GM18861 (cell line): ENCODE measurements around the gene VAT1L.

Experiments used
- ATAC-seq: cut with Tn5 transposase; IDR thresholded peaks from one replicate; pipeline ENCODE4 v1.9.1; 2021; ENCODE audit not compliant: unreplicated experiment

VAT1L gene

DNA sequence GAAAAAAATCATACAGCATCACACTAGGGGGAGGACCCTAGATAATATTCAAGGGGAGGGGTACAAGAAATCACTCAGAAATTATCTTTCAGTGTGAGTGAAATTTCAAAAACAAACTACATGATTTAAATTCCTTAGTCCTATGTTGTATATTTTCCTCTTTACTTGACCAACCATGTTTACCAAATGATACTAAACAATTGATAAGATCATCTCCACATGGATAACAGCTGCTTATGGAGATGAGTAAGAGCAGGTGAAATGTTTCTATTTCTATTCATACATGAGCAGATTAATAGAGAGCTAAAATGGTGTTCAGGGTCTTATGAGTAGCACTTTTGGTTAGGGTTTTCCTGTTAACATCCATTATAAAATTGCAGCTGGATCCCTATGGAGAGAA is 7.3 kb upstream of the VAT1L start:
- ATAC-seq, result no peak

DNA sequence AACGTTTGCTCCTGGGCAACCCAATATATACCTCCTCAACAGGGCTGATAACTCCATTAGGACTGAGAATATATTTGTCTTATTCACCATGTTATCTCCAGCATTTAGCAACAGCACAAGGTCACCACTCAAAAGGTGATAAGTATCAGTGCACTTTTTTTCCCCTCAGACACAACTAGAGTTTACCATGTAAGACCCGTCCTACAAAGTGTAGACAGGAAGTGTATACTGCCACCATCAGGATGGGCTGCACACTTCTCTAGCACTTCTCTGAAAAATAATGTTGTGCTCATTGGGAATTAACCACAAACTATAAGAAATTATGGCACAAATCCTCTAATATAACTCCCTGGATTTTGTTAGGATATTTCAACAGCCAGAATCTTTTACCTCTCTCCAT is 5.7 kb upstream of the VAT1L start:
- ATAC-seq, result no peak

DNA sequence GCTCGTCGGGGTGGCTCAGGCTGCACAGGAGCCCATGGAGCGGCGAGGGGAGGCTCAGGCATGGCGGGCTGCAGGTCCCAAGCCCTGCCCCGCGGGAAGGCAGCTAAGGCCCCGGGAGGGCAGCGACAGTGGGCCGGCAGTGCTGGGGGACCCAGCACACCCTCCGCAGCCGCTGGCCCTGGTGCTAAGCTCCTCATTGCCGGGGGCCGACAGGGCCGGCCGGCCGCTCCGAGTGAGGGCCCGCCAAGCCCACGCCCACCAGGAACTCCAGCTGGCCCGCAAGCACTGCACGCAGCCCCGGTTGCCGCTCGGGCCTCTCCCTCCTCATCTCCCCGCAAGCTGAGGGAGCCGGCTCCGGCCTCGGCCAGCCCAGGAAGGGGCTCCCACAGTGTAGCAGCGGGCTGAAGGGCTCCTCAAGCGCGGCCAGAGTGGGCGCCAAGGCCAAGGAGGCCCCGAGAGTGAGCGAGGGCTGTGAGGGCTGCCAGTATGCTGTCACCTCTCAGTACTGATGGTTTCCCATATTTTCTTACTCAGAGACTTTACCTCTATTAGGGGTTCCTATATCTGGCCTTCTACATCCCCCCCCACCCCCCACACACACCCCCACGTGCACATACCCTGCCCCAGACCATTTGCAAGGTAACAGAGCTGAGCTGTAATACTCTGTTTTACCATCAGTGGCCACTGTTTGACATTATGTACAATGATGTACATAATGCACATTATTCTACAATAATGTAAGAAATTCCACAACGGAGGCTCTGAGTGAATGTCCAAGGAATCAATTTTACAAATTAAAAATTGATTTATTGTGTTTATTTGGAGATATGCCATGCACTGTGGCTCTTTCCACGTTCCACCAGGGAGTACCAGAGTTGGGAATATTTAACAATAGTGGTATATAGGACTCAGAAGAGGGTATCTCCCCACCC is 3.7 kb upstream of the VAT1L start:
- ATAC-seq, result no peak

DNA sequence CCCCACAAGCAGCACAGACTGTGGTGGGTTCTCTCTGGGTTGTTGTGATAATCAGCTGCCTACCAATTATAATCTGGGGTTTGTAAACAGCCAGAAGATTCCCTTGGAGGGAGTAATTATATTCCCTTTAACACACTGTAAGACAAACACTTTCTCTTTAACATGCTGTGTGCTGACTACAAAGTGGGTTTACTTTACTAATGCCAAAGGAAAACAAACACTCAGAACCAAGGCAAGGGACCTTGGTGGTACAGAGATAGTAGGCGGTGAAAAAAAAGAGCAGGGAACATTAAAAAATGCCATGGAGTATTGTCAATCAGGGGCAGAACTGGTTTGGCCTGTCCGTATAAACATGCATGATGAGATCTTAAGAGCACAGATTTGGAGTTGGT is 3.0 kb upstream of the VAT1L start:
- no peak for ATAC-seq

DNA sequence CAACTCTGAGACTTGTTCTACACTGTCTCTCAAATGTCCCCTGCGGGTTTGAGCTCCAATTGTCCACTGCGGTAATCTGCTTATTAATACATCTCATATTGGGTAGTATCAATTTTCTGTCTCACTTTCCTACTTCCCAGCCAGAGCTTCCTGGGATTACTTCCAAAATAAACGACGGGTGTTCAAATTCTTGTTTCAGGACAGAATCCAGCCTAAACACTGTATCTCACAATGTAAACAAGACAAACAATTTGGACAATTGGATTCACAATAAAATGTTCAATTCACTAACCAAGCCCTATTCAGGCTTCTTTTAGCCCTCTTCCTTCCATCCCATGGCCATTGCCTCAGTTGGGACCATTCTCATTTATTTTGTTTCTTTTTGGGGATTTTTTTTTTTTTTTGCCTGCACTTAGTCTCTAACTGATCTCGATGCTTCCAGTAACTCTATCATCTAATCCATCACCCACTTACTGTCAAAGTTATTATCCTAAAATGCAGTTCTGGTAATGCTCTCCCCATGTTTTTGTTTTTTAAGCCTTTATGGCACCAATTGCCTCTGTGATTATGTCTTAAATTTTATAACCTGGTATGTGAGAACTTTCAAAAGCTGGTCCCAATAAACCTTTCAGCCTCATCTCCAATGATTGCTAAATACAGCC is 2.0 kb upstream of the VAT1L start:
- ATAC-seq, result no peak

DNA sequence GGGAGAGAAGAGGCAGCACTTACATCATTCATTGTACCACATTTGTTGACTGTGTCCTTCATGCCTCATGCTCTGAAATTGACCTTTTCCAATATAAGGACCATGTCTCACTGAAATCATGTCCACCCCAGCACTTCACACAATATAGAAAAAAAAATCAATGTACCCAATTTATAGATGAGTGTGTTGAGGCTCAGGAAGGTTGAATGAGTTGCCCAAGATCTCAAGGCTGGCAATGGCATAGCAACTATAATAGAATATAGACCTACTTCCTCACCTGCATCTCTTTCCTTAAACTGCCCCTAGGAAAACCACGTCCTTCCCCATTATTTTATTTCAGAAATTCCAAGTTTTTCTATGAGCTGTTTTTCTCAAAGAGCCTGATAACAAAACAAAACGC is 912 bp upstream of the VAT1L start:
- ATAC-seq, result no peak

DNA sequence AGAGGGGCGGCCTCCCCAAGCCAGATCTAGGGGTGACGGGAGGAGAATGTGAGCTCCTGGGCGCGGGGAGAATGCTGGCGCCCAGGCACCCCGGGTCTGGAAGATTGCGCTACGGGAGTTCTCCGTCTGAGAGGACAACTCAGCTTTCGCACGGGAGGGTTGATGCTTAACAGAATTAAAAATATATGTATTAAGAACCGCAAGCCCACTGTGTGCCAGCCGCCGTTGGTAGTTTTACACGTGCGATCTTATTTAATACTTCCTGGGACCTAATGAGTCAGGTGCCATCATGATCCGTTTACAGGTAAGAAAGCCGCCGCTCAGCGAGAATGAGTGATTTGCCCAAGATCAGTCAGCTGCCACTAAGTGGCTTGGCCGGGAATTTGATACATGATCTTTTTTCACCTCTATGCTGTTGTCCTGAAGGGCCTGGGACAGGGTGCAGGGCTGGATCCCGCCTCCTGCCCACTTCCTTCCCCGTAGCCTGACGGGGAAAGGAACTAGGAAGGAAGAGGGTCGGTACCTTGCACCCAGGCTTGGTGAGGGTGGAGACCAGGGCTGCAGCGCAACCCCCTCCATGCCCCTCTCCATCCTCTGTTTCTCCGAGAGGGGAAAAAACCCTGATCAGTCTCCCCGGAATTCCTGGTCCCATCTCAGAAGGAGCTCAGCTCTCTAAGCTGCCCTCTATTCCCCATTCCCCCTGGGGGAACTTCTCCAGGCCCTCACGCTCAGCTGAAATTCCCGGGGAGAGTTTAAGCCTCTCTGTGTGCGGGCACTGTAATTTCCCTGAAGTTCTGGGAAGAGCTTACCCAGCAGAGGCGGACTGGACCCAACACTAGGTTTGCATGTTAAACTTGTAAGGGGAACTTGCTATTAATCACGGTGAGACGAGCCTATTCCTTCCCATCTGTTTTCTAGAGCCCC is 983 bp downstream of the VAT1L start:
- ATAC-seq, result no peak

DNA sequence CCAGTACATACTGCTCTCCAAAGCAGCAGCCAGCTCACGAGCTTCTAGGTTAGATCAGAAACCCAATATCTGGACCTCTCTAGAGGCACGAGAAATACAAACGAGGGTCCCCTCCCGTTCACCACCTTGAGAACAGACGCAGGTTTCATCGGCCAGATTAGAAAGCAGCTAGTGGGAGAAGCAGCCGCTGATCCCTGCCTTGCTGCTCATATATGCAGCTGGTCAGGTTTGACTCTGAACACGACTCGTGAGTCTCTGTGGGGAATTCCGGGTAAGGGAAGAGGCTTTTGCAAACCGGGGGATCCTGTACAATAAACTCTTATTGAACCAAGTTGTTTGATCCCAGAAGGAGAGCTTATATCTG is 1.6 kb downstream of the VAT1L start:
- ATAC-seq, result no peak

DNA sequence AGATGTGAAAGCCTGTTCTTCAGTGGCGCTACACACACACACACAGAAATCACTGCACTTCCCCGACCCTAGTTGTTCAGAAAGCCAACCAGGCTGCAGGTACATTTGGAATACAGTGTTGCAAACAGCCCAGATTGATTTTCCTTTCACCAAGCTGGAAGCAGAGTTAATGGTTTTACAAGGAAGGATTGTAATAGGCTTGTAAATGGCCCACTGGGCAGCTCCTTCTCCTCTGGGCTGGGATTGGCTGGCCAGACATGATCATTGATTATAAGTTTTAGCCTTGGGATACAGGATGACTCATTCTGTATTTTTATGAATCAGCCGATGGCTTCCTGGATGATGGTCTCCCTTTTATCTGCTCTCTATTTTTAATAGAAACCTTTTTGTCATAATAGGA is 2.5 kb downstream of the VAT1L start:
- no peak for ATAC-seq

DNA sequence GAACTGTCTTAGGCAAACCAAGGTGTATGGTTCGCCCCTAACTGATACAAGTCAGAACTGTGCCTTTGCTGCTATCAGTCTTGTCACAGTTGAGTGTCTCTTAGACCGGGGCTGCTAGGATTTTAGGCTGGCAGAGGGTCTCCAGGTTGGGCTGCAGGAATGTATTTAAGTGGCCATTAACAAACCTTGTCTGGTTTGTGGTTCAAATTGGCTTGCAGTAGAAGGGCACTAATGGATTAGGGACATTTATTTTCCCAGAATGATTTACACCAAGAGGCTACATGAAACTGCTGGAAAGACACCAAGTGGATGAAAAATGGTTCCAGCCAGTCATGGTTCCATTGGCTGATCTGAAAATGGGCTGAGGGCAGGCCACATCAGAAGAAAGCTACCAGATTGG is 5.1 kb downstream of the VAT1L start:
- no peak for ATAC-seq

DNA sequence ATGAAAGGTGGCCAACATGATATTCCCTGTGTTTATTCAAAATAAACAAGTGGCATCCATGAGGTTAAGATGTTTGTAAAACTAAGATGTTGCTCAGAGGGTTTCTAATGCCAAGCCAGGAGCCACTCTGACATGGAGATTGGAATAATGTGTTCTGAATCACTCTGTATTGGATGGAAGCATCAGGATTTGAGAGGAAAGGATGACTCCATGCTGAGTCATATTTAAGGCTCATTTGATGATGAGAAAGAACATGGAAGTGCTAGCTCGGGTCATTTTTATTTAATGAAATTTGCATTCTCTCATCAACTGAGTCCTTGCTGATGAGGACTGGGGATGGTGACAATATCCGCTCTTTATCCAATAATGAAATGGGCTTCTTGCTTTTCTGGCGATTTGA is 6.2 kb downstream of the VAT1L start:
- no peak for ATAC-seq

DNA sequence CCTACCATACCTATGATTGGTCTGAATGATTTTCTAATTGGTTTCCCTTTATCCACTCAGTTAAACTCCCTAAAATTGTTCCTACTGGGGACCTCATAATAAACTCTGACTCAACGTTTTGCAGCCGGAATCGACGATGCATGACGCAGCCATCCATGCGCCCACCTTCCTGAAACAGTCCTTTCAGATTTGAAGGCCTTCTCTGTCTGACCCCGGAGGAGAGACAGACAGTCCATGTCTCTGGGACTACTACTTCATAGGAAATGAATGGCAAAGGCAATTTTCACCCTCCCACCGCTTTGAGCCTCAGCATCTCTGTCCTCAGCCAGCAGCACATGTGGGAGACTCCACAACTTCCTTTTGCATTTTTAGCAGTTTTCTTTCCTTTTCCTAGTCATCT is 13.5 kb downstream of the VAT1L start:
- no peak for ATAC-seq

DNA sequence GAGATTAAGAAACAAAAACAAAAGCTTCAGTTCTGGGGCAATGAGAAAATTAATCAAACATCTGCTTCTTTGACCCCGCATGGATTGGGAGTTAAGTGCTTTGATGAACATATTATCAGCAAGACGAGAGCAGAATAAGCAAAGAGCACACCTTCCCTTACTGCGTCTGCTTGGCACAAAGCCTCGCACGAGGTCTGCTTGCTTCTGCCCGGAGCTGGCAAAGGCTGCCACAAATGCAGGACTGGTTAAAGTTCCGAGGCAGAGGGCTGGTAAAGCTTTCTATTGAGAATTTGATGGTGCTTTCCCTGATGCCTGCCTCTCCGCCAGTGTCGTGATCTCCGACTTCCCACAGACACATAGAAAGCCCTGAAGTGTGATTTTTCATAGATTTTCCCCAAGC is 17.0 kb downstream of the VAT1L start:
- ATAC-seq, result no peak

DNA sequence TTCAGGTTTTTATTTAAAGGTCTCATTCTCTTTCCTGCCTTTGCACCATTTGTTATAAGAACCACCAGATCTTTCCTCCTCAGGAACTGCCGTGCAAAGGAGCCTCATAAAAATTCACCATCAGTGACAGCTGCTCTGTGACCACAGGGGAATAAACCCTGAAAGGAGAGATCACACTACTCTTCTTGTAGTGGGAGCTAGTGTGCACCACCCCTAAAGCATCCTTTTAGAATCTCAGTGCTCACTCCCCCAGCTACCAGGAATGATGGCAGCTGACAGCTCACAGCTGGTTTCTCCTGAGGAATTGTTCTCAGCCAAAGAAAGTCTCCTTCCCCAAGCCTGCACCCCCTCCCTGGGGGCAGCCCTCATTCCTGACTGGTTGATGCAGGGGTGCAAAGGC is 18.7 kb downstream of the VAT1L start:
- ATAC-seq, result no peak

DNA sequence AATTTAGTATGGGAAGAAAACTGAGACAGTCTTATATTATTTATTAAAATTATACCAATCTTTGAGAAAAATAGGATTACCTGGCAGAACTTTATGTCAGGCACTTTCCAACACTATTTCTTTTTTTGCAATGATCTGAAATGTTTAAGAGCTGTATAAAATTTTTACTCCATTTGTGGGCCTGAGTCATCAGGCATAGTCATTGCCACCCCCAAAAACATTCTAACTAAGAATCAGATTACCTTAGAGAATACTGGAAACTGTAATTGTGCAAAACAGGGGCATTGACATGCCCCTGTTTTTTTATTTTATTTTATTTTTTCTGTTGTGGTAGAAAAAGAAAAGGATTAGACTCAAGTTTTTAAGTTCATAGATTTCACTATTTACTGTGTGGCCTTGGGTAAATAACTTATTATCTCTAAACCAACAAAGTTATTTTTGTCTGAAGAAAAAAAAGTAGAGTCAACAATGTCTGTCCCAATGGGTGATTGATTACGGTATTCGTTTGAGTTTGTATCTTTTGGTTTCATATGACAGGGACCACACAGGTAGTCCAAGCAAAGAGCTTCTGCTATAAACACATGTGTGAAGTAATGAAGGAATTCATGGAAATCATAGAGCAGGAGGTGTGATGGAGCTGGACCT is 24.6 kb downstream of the VAT1L start:
- no peak for ATAC-seq

DNA sequence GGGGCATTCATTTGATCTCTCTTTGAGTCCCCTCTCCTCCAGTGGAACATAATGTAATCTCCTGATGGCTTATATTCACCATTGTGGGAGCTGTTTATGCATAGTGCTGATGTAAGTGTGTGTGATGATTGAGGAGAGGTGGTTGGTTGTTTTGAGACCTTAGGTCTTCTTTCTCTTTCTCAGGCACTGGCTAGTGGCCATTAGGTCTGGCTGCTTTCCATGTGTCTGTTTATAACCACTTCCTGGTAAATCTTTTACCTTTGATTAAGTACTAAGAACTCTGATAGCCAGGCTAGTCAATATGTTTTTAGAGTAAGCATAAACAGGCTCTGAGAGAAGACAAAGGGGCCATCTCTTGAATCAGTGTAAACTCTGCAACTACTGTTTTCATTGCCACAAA is 27.9 kb downstream of the VAT1L start:
- no peak for ATAC-seq

DNA sequence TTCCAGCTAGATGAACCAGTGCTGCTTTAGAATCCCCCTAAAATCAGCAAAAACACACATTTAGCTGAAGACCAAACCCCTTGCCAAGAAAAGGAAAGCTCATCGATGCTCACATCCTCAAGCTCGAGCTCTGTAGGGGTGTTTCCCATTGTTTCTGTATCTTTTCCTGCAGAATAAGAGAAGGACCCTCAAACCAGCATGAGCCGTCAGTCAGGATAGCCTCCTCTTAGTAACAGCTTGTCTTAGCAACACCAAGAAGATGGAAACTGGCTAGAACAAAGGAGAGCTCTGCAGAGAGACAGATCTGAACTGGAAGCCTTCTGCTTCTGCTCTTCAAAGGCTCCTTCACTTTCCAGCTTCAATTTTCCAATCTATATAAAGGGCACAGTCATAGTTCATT is 32.0 kb downstream of the VAT1L start:
- no peak for ATAC-seq

DNA sequence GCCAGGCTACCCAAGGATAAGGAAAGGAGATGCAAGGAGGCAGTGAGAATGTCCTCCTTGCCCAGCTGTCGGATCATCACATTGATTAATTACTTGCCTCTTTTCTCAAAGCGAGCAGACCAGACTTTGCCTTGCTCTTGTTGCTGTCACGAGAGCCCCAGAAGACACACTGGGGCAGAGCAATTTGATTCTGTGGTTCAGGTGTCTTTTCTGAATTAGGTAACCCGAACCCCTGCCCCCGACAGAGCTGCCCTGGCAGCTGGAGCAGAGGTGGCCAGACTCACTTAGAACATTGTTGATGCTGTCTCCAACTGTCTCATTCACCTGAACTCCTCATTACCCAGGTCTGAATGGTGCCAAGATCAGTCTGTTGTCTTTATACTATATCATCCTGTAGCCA is 34.3 kb downstream of the VAT1L start:
- no peak for ATAC-seq

DNA sequence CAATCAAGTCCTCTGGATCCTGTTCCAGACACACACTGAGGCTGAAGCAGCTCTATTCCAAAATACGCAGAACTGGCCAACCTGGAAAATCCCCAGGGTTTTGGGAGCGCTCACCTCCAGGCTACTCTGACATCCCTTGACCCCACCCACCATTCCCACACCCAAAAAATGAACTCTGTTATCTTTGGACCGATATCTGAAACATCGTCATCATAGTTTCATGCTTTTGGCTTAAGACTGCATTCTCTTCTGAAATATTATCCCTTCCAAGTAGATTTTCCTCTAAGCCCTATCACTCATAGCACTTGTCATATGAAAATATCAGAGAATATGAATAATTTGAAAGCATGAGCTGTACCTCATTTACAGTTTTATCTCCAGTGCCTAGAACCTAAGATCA is 34.7 kb downstream of the VAT1L start:
- no peak for ATAC-seq

DNA sequence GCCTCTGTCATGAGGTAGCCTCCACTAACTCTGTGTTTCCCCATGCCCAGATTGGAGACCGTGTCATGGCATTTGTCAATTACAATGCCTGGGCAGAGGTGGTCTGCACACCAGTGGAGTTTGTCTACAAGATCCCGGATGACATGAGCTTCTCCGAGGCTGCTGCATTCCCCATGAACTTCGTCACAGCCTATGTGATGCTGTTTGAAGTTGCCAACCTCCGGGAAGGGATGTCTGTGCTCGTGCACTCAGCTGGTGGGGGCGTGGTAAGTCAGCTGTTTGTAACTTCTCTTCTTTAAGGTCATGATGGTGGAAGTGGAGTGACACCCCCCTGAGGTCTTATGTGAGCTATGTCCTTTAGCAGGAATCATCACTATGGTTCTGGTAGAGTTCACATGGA is 36.8 kb downstream of the VAT1L start:
- ATAC-seq, result no peak

DNA sequence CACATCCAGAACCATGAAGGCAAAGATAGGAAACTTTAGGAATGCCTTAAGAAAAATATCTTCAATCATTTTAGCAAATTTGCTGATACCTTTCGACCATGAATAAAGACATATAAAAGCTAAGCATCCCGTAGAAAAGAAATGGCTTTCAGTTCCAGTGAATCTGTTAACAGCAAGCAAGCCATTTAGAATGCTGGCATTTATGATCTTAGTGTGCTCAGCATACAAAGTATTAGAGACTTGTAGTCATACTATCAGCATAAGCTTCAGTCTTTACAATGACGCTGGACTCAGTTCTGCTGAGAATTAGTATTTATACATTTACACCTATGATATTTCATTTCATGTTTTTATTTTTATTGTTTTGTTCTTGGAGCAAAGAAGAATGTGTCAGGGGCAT is 38.7 kb downstream of the VAT1L start:
- no peak for ATAC-seq
